Kidney (tissue), 14 donors: ENCODE measurements around the gene RALGDS. TPM values are rescaled to one million over a fixed set of nuclear protein-coding genes. Genes with fewer than 3 reads are reported as not detected.

Experiments
- DNase-seq, 5 donors: peaks; one replicate each; pipeline ENCODE4 v3.0.0-alpha.2; 2013 to 2020
- FAIRE-seq: peaks from 2 replicates; lab custom pipeline; 2012; peaks lifted over from hg19 to GRCh38; lab: Jason Lieb, UNC
- H3K27ac ChIP-seq, 2 donors: one replicate each; pipeline ENCODE4 v1.7.0; 2013; ENCODE audit warnings: low read depth in 2 of 2, low read length in 2 of 2, inconsistent platforms in 1 of 2
- H3K27me3 ChIP-seq: one replicate; pipeline ENCODE4 v1.7.1; 2013; ENCODE audit warnings: low read length, inconsistent platforms; ENCODE audit not compliant: control insufficient read depth, insufficient read depth
- H3K36me3 ChIP-seq, 3 donors: one replicate each; pipeline versions ENCODE4 v1.7.0 to v1.7.1; 2013; ENCODE audit warnings: low read length in 3 of 3, control low read depth in 1 of 3, inconsistent platforms in 1 of 3; ENCODE audit not compliant: insufficient read depth in 3 of 3, control insufficient read depth in 2 of 3
- H3K4me1 ChIP-seq, 3 donors: one replicate each; pipeline versions ENCODE4 v1.7.0 to v1.7.1; 2013; ENCODE audit warnings: low read length in 3 of 3, inconsistent platforms in 1 of 3, low read depth in 1 of 3; ENCODE audit not compliant: control insufficient read depth in 2 of 3, insufficient read depth in 2 of 3
- H3K4me3 ChIP-seq, 3 donors: one replicate each; pipeline versions ENCODE4 v1.7.0 to v1.8.1; 2013; ENCODE audit warnings: low read length in 3 of 3, control low read depth in 1 of 3, inconsistent platforms in 1 of 3
- H3K9ac ChIP-seq, 3 donors: one replicate each; pipeline versions ENCODE4 v1.7.0 to v1.7.1; 2013; ENCODE audit warnings: low read length in 3 of 3, control low read depth in 1 of 3, inconsistent platforms in 1 of 3
- H3K9me3 ChIP-seq, 3 donors: one replicate each; pipeline versions ENCODE4 v1.7.0 to v1.7.1; 2013; ENCODE audit warnings: low read length in 3 of 3, control low read depth in 1 of 3, inconsistent platforms in 1 of 3; ENCODE audit not compliant: control insufficient read depth in 2 of 3, insufficient read depth in 1 of 3
- intact Hi-C: fragments of 100-400 bp; cut with DNase I; formaldehyde crosslinking; loops from one replicate; pipeline ENCODE4 v1.11.1; 2022
- polyA plus RNA-seq: library from polyadenylated mRNA; stranded (reverse); fragments of 350-450 nt; fragmentation: Illumina TruSeq; extraction: RNeasy Lipid Tissue Mini Kit (QIAGEN cat#74804); gene quantifications from one replicate; pipeline ENCODE4 v1.2.3, GENCODE V29; 2014; ENCODE audit warnings: low read depth, low replicate concordance; ENCODE audit not compliant: insufficient read depth
- total RNA-seq: library from RNA; stranded (reverse); fragmentation: NEBNext Ultra II Directional; extraction: Animal tissue kit (Norgen Biotek cat#: 25700); gene quantifications from one replicate; pipeline ENCODE4 v1.2.1, GENCODE V29; 2021
- TF ChIP-seq, protein P1 (sequence below): IDR thresholded peaks from 3 replicates; pipeline ENCODE4 v1.5.1; 2012; ENCODE audit warnings: mild to moderate bottlenecking, moderate library complexity, borderline replicate concordance; ENCODE audit not compliant: insufficient read depth; ENCODE audit errors: extremely low read depth
- donor health status: control.
- donor health status: control.
- donor health status: control.
- donor health status: control.
- donor health status: control.
- donor health status: DM: yes; HTN: yes; CAD: no.
- donor health status: Normal renal cell carcinoma (clear cell type).

RALGDS gene
- total and polyA plus RNA-seq, 2 donors from 2014 or later: 13.0 to 43.3 TPM

- no peaks in the 10 kb centered on the region for H3K9me3 ChIP-seq
- peak; percentile 24 to 89 (median 49) for DNase-seq
- no peaks in the 10 kb centered on the region for H3K36me3 ChIP-seq
- peaks cover 0 to 6% (median 0%) of the 10 kb centered on the region in 3 donors for H3K4me1 ChIP-seq
- peak within 1 kb of the TSS in 2 of 3 donors; percentile 38 to 46 for H3K9ac ChIP-seq
- peak within 1 kb of the TSS in 1 of 3 donors; percentile 58 for H3K4me3 ChIP-seq
- H3K27me3 ChIP-seq: no peaks in the 10 kb centered on the region
- FAIRE-seq: no peak
- TF ChIP-seq, protein P1, sequence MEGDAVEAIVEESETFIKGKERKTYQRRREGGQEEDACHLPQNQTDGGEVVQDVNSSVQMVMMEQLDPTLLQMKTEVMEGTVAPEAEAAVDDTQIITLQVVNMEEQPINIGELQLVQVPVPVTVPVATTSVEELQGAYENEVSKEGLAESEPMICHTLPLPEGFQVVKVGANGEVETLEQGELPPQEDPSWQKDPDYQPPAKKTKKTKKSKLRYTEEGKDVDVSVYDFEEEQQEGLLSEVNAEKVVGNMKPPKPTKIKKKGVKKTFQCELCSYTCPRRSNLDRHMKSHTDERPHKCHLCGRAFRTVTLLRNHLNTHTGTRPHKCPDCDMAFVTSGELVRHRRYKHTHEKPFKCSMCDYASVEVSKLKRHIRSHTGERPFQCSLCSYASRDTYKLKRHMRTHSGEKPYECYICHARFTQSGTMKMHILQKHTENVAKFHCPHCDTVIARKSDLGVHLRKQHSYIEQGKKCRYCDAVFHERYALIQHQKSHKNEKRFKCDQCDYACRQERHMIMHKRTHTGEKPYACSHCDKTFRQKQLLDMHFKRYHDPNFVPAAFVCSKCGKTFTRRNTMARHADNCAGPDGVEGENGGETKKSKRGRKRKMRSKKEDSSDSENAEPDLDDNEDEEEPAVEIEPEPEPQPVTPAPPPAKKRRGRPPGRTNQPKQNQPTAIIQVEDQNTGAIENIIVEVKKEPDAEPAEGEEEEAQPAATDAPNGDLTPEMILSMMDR: no peak
- H3K27ac ChIP-seq: peak within 1 kb of the TSS; percentile 28 to 32
- intact Hi-C loops: no loop called here
Observed at GRCh38 chr9:133163504-133164172, 42.6 kb upstream of the RALGDS start, which contains the start of gene GBGT1. Gene GBGT1, minus strand, starts transcription at chr9:133163914. Its CDS starts 1,502 bp downstream, at chr9:133162412.

- Histone ChIP-seq H3K27ac (no peak overlapping the region), H3K9me3 (no peaks in the 10 kb centered on the region), H3K9ac (peak overlapping the region in 2 of 3 donors; percentile 34 to 38), H3K4me3 (peak overlapping the region in 1 of 3 donors; percentile 58), H3K4me1 (peaks cover 0 to 6% (median 0%) of the 10 kb centered on the region in 3 donors), H3K36me3 (no peaks in the 10 kb centered on the region), H3K27me3 (no peaks in the 10 kb centered on the region)
- TF ChIP-seq, protein P1: no peak
- FAIRE-seq: no peak
- intact Hi-C loops: no loop called here
- DNase-seq: peak in 3 of 5 donors; percentile 6 to 80 (median 62)
Observed at GRCh38 chr9:133162861-133163503, 41.9 kb upstream of the RALGDS start.

GRCh38 chr9:133161547-133161950, 40.5 kb upstream of the RALGDS start:
- Histone ChIP-seq H3K27ac (no peak overlapping the region), H3K4me3 (no peak overlapping the region), H3K27me3 (no peaks in the 10 kb centered on the region), H3K36me3 (no peaks in the 10 kb centered on the region), H3K4me1 (peaks cover 0 to 6% (median 0%) of the 10 kb centered on the region in 3 donors), H3K9me3 (no peaks in the 10 kb centered on the region), H3K9ac (no peak overlapping the region)
- FAIRE-seq (no peak), DNase-seq (peak in 1 of 5 donors; percentile 31)
- intact Hi-C loops: no loop called here
- TF ChIP-seq, protein P1: no peak
